HUDEP-2 (cell line): Measurements from ENCODE around the gene AZU1.
"Not testable (repeated sequence)": the region's sequence is repeated elsewhere in the genome, so short reads cannot be mapped to it uniquely, and the experiment has no call there.

Experiments
- DNase-seq, 76 experiments: peaks; one replicate each; lab custom pipeline; 2025; ENCODE audit not compliant: unreplicated experiment in 76 of 76; lab: John Stamatoyannopoulos, UW

AZU1 gene

GRCh38 chr19:852136-853013, 24.7 kb downstream of the AZU1 start, which contains the start of gene ELANE:
Gene ELANE (plus strand): TSS chr19:852303. CDS start chr19:852329, 26 bp downstream.
- DNase-seq: no peak

DNA sequence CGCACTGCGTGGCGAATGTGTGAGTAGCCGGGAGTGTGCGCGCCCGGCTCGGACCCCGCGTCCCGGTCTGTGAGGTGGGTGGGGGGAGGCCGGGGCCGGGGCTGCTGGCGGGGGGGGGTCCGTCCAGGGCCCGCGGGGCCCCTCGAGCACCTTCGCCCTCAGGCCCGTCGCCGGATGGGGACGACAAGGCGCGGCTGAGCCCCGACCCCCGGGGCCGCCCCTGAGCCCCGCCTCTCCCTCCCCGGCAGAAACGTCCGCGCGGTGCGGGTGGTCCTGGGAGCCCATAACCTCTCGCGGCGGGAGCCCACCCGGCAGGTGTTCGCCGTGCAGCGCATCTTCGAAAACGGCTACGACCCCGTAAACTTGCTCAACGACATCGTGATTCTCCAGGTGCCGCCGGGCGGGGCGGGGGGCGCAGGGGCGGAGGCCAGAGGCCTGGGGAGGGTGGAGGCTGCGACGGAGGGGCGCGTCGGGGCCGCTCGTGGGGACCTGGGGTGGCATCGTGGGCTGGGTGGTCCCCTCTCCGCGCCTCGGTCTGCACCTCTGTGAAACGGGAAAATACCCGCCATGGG, 25.5 kb downstream of the AZU1 start:
- no peak for DNase-seq

- not testable (repeated sequence) for DNase-seq
Measured at GRCh38 chr19:853614-854220, 26.1 kb downstream of the AZU1 start.

- DNase-seq: no peak
Measured at GRCh38 chr19:854549-854948, 26.9 kb downstream of the AZU1 start.

DNA sequence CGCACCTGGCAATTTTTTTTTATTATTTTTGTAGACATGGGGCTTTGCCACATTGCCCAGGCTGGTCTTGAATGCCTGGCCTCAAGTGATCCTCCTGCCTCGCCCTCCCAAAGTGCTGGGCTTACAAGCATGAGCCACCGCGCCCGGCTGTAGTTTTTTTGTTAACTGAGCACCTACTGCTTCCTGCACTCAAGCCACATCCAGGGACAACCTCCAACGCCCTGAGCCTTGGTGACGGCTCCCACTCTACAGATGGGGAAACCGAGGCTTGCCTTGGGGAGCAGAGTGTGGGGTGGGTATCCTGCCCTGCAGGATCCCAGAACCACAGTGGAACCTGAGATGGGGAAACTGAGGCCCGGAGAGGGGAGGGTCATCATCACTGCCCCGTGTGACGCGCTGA, 27.5 kb downstream of the AZU1 start:
- no peak for DNase-seq

DNA sequence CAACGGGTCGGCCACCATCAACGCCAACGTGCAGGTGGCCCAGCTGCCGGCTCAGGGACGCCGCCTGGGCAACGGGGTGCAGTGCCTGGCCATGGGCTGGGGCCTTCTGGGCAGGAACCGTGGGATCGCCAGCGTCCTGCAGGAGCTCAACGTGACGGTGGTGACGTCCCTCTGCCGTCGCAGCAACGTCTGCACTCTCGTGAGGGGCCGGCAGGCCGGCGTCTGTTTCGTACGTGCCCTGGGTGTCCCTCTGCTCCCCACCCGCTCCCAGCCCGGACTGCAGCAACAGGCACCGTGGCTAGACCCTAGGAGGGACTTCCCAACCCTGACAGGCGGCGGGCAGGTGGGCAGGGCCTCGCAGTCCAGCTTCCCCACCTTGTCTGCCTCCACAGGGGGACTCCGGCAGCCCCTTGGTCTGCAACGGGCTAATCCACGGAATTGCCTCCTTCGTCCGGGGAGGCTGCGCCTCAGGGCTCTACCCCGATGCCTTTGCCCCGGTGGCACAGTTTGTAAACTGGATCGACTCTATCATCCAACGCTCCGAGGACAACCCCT, 28.0 kb downstream of the AZU1 start:
- DNase-seq: no peak

DNA sequence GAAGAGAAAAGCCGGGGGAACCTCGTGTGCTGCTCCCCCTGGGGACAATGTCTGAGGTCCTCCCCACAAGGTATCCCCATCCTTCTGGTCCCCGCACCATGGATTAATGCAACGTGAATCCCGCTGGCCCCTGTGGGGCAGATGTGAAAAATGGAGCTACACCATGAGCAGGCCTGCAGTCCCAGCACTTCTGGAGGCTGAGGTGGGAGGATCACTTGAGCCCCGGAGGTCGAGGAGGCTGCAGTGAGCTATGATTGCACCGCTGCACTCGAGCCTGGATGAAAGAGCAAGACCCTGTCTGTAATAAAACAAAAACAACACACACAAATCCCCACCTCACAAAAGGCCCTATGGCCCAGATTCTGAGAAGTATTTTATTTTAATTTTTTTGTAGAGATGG, 30.6 kb downstream of the AZU1 start:
- DNase-seq: no peak

DNA sequence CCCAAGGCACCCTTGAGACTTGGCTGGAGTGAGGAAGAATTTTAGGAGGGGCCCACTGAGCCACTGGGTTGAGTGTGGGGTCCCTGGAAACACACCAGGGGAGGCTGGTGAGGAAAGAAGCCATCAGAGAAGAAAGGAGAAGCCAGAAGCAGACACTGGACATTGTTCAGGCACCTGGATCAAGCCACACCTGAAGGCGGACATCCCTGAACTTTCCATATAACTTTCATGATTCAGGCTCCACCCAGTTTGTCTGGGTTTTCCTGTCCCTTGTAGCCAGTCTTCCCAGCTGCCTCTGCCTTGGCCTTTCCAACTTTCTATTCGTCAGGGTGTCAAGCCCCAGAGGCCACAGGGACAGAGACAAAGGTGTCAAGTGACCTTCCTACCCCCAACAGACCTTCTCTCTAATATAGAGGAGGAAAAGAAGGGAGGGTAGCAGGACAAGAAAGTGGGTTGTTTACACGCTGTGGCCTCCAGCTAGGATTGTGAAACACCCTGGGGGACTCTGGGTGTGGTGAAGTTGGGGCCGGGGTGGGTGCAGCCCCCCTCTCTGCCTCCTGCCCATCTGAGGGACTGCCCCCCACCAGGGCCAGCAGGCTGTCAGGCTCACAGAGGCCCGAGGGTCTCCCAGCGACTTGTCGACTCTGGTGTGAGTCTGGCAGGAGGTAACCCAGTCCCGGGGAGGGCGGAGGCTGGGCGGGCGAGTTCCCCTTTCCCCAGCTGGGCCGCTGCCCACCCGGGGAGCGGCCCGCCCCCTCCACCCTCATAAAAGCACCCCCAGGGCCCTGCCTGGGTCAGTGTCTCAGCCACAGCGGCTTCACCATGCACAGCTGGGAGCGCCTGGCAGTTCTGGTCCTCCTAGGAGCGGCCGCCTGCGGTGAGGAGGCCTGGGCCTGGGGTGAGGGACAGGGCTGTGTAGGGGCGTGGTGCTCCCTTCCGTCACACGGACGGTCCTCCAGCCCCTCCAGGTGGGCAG, 31.5 kb downstream of the AZU1 start, which contains the start of gene CFD:
Gene CFD, plus strand, starts transcription at position 797 of the 976 bp plus-strand sequence. Its CDS starts 26 bp downstream, at position 823.
- peak in 1 of 76 experiments; percentile 17 for DNase-seq

DNA sequence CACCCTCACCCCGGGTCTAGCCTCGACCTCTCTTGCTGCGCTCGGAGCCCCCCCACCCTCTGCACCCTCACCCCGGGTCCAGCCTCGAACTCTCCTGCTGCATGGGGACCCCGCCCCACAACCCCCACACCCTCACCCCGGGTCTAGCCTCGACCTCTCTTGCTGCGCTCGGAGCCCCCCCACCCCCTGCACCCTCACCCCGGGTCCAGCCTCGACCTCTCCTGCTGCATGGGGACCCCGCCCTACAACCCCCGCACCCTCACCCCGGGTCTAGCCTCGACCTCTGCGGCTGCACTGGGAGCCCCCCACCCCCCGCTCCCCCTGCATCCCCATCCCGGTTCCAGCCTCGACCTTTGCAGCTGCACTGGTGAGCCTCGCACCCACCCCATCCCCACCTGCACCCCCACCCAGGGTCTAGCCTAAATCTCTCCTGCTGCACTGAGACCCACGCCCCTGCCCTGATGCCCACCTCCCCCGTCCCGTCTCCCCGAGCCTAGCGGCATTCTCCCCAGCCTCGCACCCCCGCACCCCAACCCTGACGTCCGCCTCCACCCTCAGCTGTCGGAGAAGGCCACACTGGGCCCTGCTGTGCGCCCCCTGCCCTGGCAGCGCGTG, 33.6 kb downstream of the AZU1 start:
- DNase-seq: no peak

GRCh38 chr19:861756-862580, 34.3 kb downstream of the AZU1 start:
- DNase-seq: peak in 65 of 76 experiments; percentile 22 to 94 (median 79)

GRCh38 chr19:862581-863314, 35.1 kb downstream of the AZU1 start:
- peak in 57 of 76 experiments; percentile 20 to 86 (median 67) for DNase-seq

- DNase-seq: no peak
Measured at GRCh38 chr19:863315-863620, 35.6 kb downstream of the AZU1 start.

- DNase-seq: no peak
Measured at GRCh38 chr19:866769-867300, 39.2 kb downstream of the AZU1 start.

DNA sequence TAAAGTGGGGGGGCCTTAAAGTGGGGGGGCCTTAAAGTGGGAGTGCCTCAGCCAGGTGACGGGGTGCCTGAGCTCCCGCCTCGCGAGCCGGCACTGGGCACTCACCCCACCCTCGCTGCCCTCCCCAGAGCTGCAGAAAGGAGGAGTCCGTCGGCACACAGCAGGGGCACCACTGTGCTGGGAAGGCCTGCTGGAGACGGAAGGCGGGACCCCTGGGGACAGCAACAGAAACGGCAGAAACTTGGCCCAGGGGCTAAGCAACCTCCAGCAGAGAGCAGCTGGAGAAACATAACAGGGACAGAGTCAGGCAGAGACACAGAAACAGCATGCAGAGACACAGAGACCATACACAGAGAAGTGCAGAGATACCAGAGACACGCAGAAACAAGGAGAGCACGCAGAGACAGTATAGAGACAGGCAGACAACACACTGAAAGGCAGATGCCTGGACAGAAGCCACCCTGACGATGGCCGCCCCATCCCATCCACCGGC, 39.7 kb downstream of the AZU1 start:
- no peak for DNase-seq

DNA sequence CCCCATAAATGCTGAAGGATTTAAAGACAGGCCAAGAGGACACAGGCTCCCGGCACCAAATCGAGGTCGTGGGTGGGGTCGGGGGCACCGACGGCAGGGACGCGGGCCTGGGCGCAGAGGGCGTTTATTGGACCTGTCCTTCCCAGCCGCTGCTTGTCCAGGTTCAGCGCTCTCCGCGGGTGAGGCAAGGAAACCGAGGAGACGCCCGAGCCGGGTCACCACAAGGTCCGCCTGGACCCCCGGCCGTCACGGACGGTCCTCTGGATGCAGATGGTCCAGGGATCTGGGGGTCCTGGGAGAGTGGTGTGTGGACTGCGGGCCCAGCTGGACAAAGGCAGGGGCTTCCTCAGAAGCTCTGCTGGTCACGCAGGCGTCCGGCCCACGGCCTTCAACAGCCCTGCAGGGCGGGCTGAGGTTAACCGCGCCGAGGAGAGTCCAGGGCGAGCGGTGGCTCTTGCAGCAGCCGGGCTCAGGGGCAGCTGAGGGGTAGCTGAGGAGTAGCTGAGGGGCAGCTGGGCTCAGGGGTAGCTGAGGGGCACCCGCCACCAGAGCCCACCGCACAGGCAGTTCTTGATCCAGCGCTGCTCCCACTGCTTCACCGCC, 40.3 kb downstream of the AZU1 start:
- DNase-seq: no peak

DNA sequence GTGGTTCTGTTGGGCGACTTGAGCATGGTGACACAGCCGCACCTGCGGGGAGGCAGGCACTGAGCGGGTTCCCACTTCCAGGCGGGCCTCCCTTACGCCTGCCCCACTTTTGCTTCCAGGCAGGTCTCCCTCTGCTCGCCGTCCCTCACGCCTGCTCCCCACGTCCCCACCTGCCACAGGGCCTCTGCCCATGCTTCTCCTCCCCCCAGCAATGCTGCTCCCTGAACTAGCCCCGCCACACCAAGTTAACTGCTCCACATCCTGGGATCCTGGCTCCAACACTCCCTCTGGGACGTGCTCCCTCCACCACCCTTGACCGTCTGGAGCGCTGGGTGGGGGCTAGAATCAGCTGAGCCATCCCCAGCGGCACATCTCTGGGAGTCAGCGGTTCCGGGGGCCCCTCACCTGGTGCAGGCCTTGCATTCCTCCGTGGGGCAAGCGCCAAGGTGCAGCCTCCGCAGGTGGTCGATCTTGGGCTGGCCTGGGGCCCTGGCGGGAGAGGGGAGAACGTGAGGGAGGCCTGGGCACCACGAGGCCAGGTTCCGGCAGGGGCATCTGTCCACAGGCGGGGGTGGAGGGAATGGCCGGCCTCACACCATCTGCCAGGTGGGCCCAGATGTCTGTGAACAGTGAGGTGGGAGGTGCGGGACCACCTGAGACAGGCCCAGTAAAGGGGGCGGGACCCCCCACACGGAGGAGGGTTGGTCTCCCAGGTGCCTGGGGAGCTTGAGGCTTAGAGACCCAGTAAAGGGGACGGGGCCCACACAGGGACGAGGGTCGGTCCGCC, 41.0 kb downstream of the AZU1 start:
- DNase-seq: no peak
